HG02798 (cell line): ENCODE results near the gene GOSR1.
"Not testable (repeated sequence)": the region's sequence is repeated elsewhere in the genome, so short reads cannot be mapped to it uniquely, and the experiment has no call there.

Experiments used
- ATAC-seq: cut with Tn5 transposase; IDR thresholded peaks from one replicate; pipeline ENCODE4 v1.9.1; 2021; ENCODE audit warnings: mild to moderate bottlenecking; ENCODE audit not compliant: unreplicated experiment, poor library complexity

The GOSR1 gene

DNA sequence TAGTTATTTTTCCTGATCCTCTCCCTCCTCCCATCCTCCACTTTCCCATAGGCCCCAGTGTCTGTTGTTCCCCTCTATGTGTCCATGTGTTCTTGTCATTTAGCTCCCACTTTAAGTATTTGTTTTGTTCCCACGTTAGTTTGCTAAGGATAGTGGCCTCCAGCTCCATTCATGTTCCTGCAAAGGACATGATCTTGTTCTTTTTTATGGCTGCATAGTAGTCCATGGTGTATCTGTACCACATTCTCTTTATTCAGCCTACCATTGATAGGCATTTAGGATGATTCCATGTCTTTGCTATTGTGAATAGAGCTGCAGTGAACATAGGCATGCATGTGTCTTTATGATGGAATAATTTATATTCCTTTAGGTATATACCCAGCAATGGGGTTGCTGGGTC lies 60.5 kb downstream of the GOSR1 start:
- ATAC-seq: not testable (repeated sequence)

DNA sequence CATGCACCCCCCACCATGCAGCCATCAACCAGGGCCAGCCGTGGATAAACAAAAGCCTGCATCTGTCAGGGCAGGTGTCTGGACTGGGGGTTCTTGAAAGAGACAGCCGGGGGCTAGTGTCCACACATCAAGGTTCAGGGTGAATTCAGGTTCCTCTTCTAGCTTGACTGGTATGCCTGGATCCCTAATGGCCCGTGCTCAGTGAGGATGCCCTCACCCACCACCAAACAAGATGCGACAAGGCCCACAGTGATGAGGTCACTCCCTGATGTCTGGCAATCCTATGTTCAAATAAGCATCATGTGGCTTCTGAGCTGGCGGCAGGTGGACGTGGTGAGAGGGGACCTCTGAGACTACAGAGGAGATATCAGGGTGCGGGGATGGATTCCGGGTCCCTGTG lies 64.6 kb downstream of the GOSR1 start:
- no peak for ATAC-seq

DNA sequence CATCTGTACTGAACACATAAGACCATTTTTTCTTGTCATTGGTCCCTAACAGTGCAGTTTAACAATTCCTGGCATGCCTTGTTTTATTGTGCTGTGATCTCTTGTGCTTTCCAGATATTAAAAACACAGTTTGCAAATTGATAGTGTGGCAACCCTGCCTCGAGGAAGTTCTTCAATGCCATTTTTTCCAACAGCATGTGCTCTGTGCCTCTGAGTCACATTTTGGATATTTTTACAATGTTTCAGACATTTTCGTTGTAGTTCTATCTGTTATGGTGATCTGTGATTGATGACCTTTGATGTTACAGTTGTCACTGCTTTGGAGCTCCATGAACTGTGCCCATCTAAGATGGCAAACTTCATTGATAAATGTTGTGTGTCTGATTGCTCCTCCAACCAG lies 66.2 kb downstream of the GOSR1 start:
- no peak for ATAC-seq

DNA sequence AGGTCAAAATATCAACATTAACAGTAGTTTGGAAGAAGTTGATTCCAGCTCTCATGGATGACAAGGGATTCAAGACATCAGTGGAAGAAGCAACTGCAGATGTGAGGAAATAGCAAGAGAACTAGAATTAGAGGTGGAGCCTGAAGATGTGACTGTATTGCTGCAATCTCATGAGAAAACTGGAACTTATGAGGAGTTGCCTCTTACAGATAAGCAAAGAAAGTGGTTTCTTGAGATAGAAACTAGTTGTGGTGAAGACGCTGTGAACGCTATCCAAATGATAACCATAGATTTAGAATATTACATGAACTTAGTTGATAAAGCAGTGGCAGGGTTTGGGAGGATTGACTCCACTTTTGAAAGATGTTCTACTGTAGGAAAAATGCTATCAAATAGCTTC lies 67.8 kb downstream of the GOSR1 start:
- ATAC-seq: no peak

GRCh38 chr17:30547778-30548573 lies 70.8 kb downstream of the GOSR1 start:
- ATAC-seq: no peak

GRCh38 chr17:30549181-30549580 lies 72.0 kb downstream of the GOSR1 start:
- not testable (repeated sequence) for ATAC-seq

GRCh38 chr17:30549864-30550511 lies 72.8 kb downstream of the GOSR1 start:
- ATAC-seq: no peak

GRCh38 chr17:30550512-30551273 lies 73.5 kb downstream of the GOSR1 start:
- no peak for ATAC-seq

DNA sequence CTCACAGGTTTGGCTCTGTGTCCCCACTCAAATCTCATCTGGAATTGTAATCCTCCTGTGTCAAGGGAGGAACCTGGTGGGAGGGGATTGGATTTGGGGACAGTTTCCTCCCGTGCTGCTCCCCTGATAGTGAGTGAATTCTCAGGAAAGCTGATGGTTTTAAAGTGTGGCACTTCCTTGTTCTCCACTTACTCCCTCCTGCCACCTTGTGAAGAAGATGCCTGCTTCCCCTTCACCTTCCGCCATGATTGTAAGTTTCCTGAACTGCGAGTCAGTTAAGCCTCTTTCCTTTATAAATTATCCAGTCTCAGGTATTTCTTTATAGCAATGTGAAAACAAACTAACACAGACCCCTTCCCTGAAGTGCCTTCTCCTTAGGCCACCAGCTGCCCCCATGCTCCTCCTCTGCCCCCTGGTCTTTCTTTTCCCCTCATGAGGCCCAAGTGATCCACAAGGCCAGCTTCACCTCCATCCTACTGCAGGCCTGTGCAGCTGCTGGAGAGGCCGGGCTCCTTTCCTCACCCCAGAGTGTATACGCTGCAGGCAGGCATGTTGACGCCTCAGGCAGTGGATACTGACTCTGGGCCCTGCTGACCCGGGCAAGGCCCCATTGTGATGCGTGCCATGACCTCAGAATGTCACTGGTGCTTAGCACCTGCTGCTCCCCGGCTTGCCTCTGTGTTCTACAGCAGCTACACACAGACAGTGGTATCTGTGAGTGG lies 74.2 kb downstream of the GOSR1 start:
- not testable (repeated sequence) for ATAC-seq

DNA sequence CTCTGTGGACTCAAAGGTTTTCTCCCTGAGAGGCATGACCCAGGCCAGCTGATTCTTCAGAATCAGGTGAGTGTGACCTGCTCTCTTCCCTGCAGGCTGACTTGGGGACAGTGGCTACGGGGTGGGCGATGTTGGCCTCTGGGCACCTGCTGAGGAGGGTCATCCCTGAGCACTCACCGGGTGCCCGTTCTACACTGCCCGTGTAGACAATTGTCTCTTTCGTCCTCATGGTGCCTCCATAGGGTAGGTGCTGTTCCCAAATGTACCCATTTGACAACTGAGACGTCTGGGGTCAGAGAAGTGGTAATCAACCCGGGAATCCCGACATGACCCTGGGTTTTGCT lies 74.8 kb downstream of the GOSR1 start:
- ATAC-seq: no peak

DNA sequence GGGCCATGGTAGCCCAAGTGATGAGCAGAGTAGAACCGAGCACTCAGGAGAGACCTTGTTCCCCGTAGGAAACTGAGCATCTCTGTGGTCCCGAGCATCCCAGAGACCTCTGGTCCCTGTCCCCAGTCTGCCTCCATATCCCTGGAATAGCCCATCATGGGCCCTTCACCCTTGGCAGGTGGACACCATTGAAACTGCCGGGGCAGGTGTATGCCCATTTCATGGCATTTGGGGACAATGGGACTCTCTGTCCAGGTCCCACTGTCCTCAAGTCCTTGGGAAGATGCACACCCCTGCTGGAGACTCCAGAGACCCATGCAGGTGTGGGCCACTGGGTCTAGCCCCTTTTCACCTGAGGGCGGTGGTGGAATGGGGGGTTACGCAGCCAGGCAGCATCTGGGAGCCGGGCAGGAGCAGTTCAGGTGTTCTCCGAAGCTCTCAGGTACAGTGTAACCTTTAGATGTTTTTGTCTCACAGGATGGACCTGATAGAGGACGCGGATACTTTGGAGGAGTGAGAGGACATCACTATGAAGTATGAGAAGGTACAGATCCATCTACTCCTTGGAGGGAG lies 75.9 kb downstream of the GOSR1 start:
- ATAC-seq: no peak

- not testable (repeated sequence) for ATAC-seq
Observed at GRCh38 chr17:30553823-30554440, 76.7 kb downstream of the GOSR1 start.

- no peak for ATAC-seq
Observed at GRCh38 chr17:30554839-30555751, 77.9 kb downstream of the GOSR1 start.

GRCh38 chr17:30555942-30556341 lies 78.7 kb downstream of the GOSR1 start:
- ATAC-seq: no peak

- no peak for ATAC-seq
Observed at GRCh38 chr17:30556374-30557332, 79.4 kb downstream of the GOSR1 start.

DNA sequence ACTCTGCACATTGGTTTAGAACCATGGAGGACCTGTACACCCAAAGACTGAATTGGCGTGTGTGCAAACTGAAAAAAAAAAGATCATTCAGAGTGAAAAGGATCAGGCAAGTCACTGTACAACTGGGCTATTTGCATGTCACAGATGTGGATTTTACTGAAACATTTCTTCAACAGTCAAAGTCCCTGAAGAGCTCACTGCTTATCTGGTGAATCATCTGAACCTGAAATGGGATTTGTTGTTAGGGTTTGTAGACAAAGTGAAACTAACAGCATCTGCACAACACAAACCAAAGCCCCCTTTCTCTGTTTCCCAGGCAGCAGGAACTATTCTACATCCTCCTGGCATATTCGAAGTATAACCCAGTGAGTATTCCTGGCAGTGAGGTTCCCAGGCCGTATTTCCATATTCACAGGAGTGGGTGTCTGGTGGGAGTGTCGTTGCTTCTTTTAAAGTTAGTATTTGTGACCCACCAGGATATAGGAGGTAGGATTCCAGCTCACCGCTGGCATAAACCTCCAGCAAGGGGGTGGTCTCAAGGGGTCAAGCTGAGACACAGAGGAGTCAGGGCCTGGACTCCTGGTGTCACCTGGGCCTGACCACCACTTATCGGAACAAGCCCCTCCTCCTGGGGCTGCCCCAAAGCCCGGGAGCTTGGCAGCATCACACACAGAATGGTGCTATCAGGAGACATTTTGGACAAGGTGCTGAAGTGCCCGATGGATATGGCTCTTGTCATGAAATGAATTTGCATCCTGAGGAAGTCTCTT lies 80.9 kb downstream of the GOSR1 start:
- ATAC-seq: no peak
